Loucy (cell line): ENCODE results near the gene ITPK1.

Experiments
- H2AFZ ChIP-seq: fragments of 200-600 bp; sonication (generic); 2 replicates; pipeline ENCODE4 v1.6.0; 2016; ENCODE audit warnings: antibody characterized with exemption, mild to moderate bottlenecking, low read length, moderate library complexity
- H3F3A ChIP-seq: fragments of 200-600 bp; 2 replicates; pipeline ENCODE4 v1.6.0; 2016; ENCODE audit warnings: antibody characterized with exemption, low read depth, mild to moderate bottlenecking
- H3K27me3 ChIP-seq: fragments of 200-600 bp; sonication (generic); 2 replicates; pipeline ENCODE4 v1.6.1; 2014; ENCODE audit warnings: low read length, mild to moderate bottlenecking; ENCODE audit not compliant: insufficient read depth, poor library complexity, severe bottlenecking
- H3K36me3 ChIP-seq: fragments of 200-600 bp; sonication (generic); 2 replicates; pipeline ENCODE4 v1.6.1; 2016; ENCODE audit warnings: low read length; ENCODE audit not compliant: insufficient read depth
- H3K4me1 ChIP-seq: fragments of 200-600 bp; sonication (generic); 2 replicates; pipeline ENCODE4 v1.5.1; 2014; ENCODE audit warnings: low read length, mild to moderate bottlenecking; ENCODE audit not compliant: insufficient read depth, poor library complexity, severe bottlenecking
- H3K4me2 ChIP-seq: fragments of 200-600 bp; sonication (generic); 2 replicates; pipeline ENCODE4 v1.6.0; 2014; ENCODE audit warnings: antibody characterized with exemption, low read length, low read depth, mild to moderate bottlenecking; ENCODE audit not compliant: poor library complexity, severe bottlenecking
- H3K4me3 ChIP-seq: fragments of 200-600 bp; sonication (generic); 2 replicates; pipeline ENCODE4 v1.5.1; 2014; ENCODE audit warnings: low read length, mild to moderate bottlenecking, mixed read lengths; ENCODE audit not compliant: poor library complexity, severe bottlenecking
- H3K79me2 ChIP-seq: fragments of 200-600 bp; sonication (generic); 2 replicates; pipeline ENCODE4 v1.6.1; 2014; ENCODE audit warnings: low read length; ENCODE audit not compliant: insufficient read depth
- H3K9ac ChIP-seq: fragments of 200-600 bp; sonication (generic); 2 replicates; pipeline ENCODE4 v1.6.0; 2014; ENCODE audit warnings: mild to moderate bottlenecking, low read depth, low read length, moderate library complexity; ENCODE audit not compliant: poor library complexity, severe bottlenecking
- H3K9me2 ChIP-seq: fragments of 200-600 bp; sonication (generic); replicated peaks from 2 replicates; pipeline ENCODE4 v1.6.1; 2016; ENCODE audit warnings: low read depth, low read length, mixed read lengths
- H3K9me3 ChIP-seq: fragments of 200-600 bp; sonication (generic); 2 replicates; pipeline ENCODE4 v1.6.1; 2014; ENCODE audit warnings: mild to moderate bottlenecking, antibody characterized with exemption, low read length, low read depth; ENCODE audit not compliant: insufficient read depth
- H4K20me1 ChIP-seq: fragments of 200-600 bp; sonication (generic); 2 replicates; pipeline ENCODE4 v1.6.0; 2014; ENCODE audit warnings: antibody characterized with exemption, low read length, mild to moderate bottlenecking; ENCODE audit not compliant: insufficient read depth, poor library complexity, severe bottlenecking
- CTCF ChIP-seq: fragments of 200-600 bp; sonication (generic); conservative IDR thresholded peaks from 2 replicates; pipeline ENCODE4 v1.5.1; 2014; ENCODE audit warnings: mild to moderate bottlenecking, antibody characterized with exemption, low read length
- EZH2phosphoT487 ChIP-seq: fragments of 200-600 bp; IDR thresholded peaks from 2 replicates; pipeline ENCODE4 v1.6.1; 2018; ENCODE audit warnings: antibody characterized with exemption, mild to moderate bottlenecking, moderate library complexity, borderline replicate concordance

ITPK1 gene

GRCh38 chr14:93051600-93052546 lies 63.9 kb downstream of the ITPK1 start:
- Histone ChIP-seq H3K79me2 (no peaks in the 10 kb centered on the region), H3K4me3 (no peak overlapping the region), H3K4me1 (peaks cover 9% of the 10 kb centered on the region), H3K9me2 (no peaks in the 10 kb centered on the region), H3K27me3 (no peaks in the 10 kb centered on the region), H3K36me3 (peaks cover 13% of the 10 kb centered on the region; the same call in 1 of the 2 replicates), H3K4me2 (no peak overlapping the region), H4K20me1 (peaks cover 4% of the 10 kb centered on the region), H3K9me3 (no peaks in the 10 kb centered on the region), H3F3A (no peaks in the 10 kb centered on the region), H3K9ac (no peak overlapping the region), H2AFZ (no peak overlapping the region)
- no peak for TF ChIP-seq CTCF

GRCh38 chr14:93050761-93051160 lies 65.0 kb downstream of the ITPK1 start:
- Histone ChIP-seq H3K36me3 (peaks cover 10% of the 10 kb centered on the region; the same call in 1 of the 2 replicates), H3K27me3 (no peaks in the 10 kb centered on the region), H3K79me2 (peaks cover 5% of the 10 kb centered on the region; the same call in 1 of the 2 replicates), H3K9me3 (no peaks in the 10 kb centered on the region), H3K4me3 (no peak overlapping the region), H3K9me2 (no peaks in the 10 kb centered on the region), H3K4me2 (no peak overlapping the region), H3K9ac (no peak overlapping the region), H4K20me1 (no peaks in the 10 kb centered on the region), H3K4me1 (peaks cover 20% of the 10 kb centered on the region), H3F3A (no peaks in the 10 kb centered on the region), H2AFZ (no peak overlapping the region)
- TF ChIP-seq EZH2phosphoT487 (no peak), CTCF (no peak)

- TF ChIP-seq EZH2phosphoT487 (no peak), CTCF (no peak)
These were observed 65.8 kb downstream of the ITPK1 start for GRCh38 chr14:93049867-93050331.

More at GRCh38 chr14:93049867-93050331, 65.8 kb downstream of the ITPK1 start:
- Histone ChIP-seq H3K4me3 (no peak overlapping the region), H3K27me3 (no peaks in the 10 kb centered on the region), H3K4me1 (peaks cover 29% of the 10 kb centered on the region), H3F3A (no peaks in the 10 kb centered on the region), H3K79me2 (peaks cover 12% of the 10 kb centered on the region; the same call in 1 of the 2 replicates), H2AFZ (no peak overlapping the region), H3K36me3 (peaks cover 7% of the 10 kb centered on the region; the same call in 1 of the 2 replicates), H3K4me2 (no peak overlapping the region), H3K9me3 (no peaks in the 10 kb centered on the region), H3K9me2 (no peaks in the 10 kb centered on the region), H3K9ac (no peak overlapping the region), H4K20me1 (no peaks in the 10 kb centered on the region)
